ENCODE results near the gene WDR18. TPM values are rescaled to one million over a fixed set of nuclear protein-coding genes. Genes with fewer than 3 reads are reported as not detected.

WDR18 gene
- total RNA-seq: 10 to 100 TPM; 15.2 to 73.5 (median 46.8) TPM

- intact Hi-C loops (cut with DNase I): loop anchor here (5.0 kb wide), 2 partner anchors 122 to 212 kb away; no protein-coding TSS in a partner anchor
- 0 to 2% methylated on average over 18 to 30 of the region's 78 CpGs for WGBS, 2 donors
- Histone ChIP-seq H3K27ac (peak within 1 kb of the TSS; percentile 77 to 87 (median 82)), H3K9me3 (no peaks in the 10 kb centered on the region), H3K27me3 (no peaks in the 10 kb centered on the region), H3K4me3 (replicated peaks in 1 of 3) (peak within 1 kb of the TSS; percentile 51 to 98 (median 97)), H3K4me1 (peaks cover 10 to 20% of the 10 kb centered on the region in 2 donors), H3K36me3 (peaks cover 0 to 9% of the 10 kb centered on the region in 2 donors)
- DNase-seq: peak; percentile 94 to 96
- TF ChIP-seq POLR2A (IDR thresholded peaks at IDR 0.05): peak in 1 of 2 donors; percentile 70
- TF ChIP-seq CTCF (IDR thresholded peaks at IDR 0.05): peak in 3 of 6 experiments; percentile 30 to 40 (median 37)
Measured at GRCh38 chr19:984165-984967, at the start of gene WDR18. TSS of gene WDR18 (plus strand) at chr19:984345. CDS start at chr19:984354, 9 bp downstream.

GRCh38 chr19:934865-935479, 49.2 kb upstream of the WDR18 start:
- Histone ChIP-seq H3K4me1 (peaks cover 16 to 20% of the 10 kb centered on the region in 2 donors), H3K27ac (peak overlapping the region; percentile 75 to 76 (median 76)), H3K36me3 (no peaks in the 10 kb centered on the region), H3K27me3 (no peaks in the 10 kb centered on the region), H3K4me3 (replicated peaks in 1 of 3) (no peak overlapping the region), H3K9me3 (no peaks in the 10 kb centered on the region)
- 8 to 41% methylated on average over 6 to 17 of the region's 31 CpGs for WGBS, 2 donors
- peak in 1 of 2 donors; percentile 43 for TF ChIP-seq POLR2A (IDR thresholded peaks at IDR 0.05)
- peak in 1 of 6 experiments; percentile 15 for TF ChIP-seq CTCF (IDR thresholded peaks at IDR 0.05)
- intact Hi-C loops (cut with DNase I): no loop called here
- peak; percentile 99 for DNase-seq

GRCh38 chr19:936175-936546, 48.0 kb upstream of the WDR18 start:
- Histone ChIP-seq H3K9me3 (no peaks in the 10 kb centered on the region), H3K36me3 (no peaks in the 10 kb centered on the region), H3K27ac (no peak overlapping the region), H3K4me1 (peaks cover 21 to 30% of the 10 kb centered on the region in 2 donors), H3K4me3 (replicated peaks in 1 of 3) (no peak overlapping the region), H3K27me3 (no peaks in the 10 kb centered on the region)
- TF ChIP-seq CTCF (IDR thresholded peaks at IDR 0.05) (no peak), POLR2A (IDR thresholded peaks at IDR 0.05) (no peak)
- DNase-seq: no peak
- 97 to 98% methylated on average over 10 of the region's 10 CpGs for WGBS, 2 donors
- intact Hi-C loops (cut with DNase I): no loop called here

- Histone ChIP-seq H3K36me3 (no peaks in the 10 kb centered on the region), H3K4me3 (replicated peaks in 1 of 3) (no peak overlapping the region), H3K27me3 (no peaks in the 10 kb centered on the region), H3K27ac (no peak overlapping the region), H3K9me3 (no peaks in the 10 kb centered on the region), H3K4me1 (peaks cover 23 to 35% of the 10 kb centered on the region in 2 donors)
- TF ChIP-seq POLR2A (IDR thresholded peaks at IDR 0.05): no peak
- no peak for TF ChIP-seq CTCF (IDR thresholded peaks at IDR 0.05)
- DNase-seq: no peak
- intact Hi-C loops (cut with DNase I): no loop called here
- WGBS, 2 donors: 87 to 96% methylated on average over 16 of the region's 16 CpGs
Measured at GRCh38 chr19:937259-937694, 46.9 kb upstream of the WDR18 start.

All from thyroid gland (tissue), 4 donors.